Measurements from ENCODE around the gene PDXK. TPM values are rescaled to one million over a fixed set of nuclear protein-coding genes. Genes with fewer than 3 reads are reported as not detected.

The PDXK gene
- total RNA-seq, 3 donors from 2014 or later = 51.5 to 79.2 (median 65.6) TPM

- DNase-seq (ENCODE audit: low spot score in 2 of 2) = no peak
- Histone ChIP-seq H3K27me3 (no peaks in the 10 kb centered on the region), H3K4me3 (no peak overlapping the region), H3K9me3 (no peaks in the 10 kb centered on the region), H3K27ac (no peak overlapping the region), H3K4me1 (no peaks in the 10 kb centered on the region), H3K36me3 (no peaks in the 10 kb centered on the region)
- intact Hi-C loops (cut with DNase I; ENCODE audit: low total_unique reads) = no loop called here
- TF ChIP-seq POLR2AphosphoS5 (IDR thresholded peaks at IDR 0.05) = no peak
- TF ChIP-seq POLR2A (IDR thresholded peaks at IDR 0.05) = no peak
- TF ChIP-seq, protein P1, sequence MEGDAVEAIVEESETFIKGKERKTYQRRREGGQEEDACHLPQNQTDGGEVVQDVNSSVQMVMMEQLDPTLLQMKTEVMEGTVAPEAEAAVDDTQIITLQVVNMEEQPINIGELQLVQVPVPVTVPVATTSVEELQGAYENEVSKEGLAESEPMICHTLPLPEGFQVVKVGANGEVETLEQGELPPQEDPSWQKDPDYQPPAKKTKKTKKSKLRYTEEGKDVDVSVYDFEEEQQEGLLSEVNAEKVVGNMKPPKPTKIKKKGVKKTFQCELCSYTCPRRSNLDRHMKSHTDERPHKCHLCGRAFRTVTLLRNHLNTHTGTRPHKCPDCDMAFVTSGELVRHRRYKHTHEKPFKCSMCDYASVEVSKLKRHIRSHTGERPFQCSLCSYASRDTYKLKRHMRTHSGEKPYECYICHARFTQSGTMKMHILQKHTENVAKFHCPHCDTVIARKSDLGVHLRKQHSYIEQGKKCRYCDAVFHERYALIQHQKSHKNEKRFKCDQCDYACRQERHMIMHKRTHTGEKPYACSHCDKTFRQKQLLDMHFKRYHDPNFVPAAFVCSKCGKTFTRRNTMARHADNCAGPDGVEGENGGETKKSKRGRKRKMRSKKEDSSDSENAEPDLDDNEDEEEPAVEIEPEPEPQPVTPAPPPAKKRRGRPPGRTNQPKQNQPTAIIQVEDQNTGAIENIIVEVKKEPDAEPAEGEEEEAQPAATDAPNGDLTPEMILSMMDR (IDR thresholded peaks at IDR 0.05) = no peak
These were observed 18.9 kb upstream of the PDXK start for GRCh38 chr21:43699933-43700599.

DNA sequence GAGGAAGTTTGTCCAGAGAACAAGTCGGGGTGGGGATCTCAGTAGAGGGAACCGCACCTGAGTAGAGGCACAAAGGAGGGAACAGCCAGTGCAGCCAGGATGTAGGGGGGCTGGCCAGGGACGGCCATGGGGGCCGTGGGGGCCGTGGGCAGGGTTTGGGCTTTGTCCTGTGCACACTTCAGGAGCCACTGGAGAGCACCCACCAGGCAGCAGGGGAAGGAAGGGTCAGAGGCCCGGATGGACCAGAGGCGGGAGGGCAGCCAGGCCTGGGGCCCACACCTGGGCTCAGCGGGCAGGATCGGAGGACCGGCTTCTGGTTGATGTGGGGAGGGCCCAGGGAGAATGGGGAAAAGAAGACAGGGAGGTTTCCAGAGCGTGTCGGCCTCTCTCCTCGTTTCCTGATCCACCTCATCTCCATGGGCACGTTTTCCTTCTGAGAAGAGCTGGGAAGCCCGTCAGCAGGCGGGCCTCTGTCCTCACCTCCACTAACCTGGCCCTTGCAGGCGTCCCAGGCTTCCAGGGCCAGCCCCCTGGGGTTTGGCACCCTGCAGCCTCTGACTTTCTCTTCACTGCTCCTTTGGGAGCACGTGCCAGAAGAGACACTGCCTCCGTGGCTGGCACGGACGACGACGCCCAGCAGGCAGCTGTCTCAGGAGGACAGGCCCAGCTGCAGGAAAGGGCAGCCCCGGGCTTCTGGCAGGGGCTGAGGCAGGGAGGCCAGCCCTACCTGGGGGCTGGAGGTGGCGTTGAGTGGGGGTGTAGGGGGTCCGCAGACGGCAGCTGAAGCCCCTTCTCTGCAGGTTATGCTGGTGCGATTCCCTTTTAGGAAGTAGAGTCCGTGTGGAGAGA is 16.8 kb upstream of the PDXK start:
- Histone ChIP-seq H3K27ac (no peak overlapping the region), H3K36me3 (no peaks in the 10 kb centered on the region), H3K4me3 (no peak overlapping the region), H3K4me1 (no peaks in the 10 kb centered on the region), H3K9me3 (no peaks in the 10 kb centered on the region), H3K27me3 (no peaks in the 10 kb centered on the region)
- TF ChIP-seq, protein P1 (IDR thresholded peaks at IDR 0.05) = no peak
- no peak for TF ChIP-seq POLR2A (IDR thresholded peaks at IDR 0.05)
- TF ChIP-seq POLR2AphosphoS5 (IDR thresholded peaks at IDR 0.05) = no peak
- DNase-seq (ENCODE audit: low spot score in 2 of 2) = no peak
- intact Hi-C loops (cut with DNase I; ENCODE audit: low total_unique reads) = no loop called here

GRCh38 chr21:43702785-43703034 is 16.2 kb upstream of the PDXK start:
- no peak overlapping the region for H3K27ac ChIP-seq

GRCh38 chr21:43703035-43703880 is 15.7 kb upstream of the PDXK start:
- H3K4me3 ChIP-seq = no peak overlapping the region
- intact Hi-C loops (cut with DNase I; ENCODE audit: low total_unique reads) = no loop called here
- no peaks in the 10 kb centered on the region for H3K9me3 ChIP-seq
- no peaks in the 10 kb centered on the region for H3K27me3 ChIP-seq
- no peaks in the 10 kb centered on the region for H3K36me3 ChIP-seq
- H3K4me1 ChIP-seq = no peaks in the 10 kb centered on the region
- no peak overlapping the region for H3K27ac ChIP-seq
- DNase-seq (ENCODE audit: low spot score in 2 of 2) = no peak
- TF ChIP-seq POLR2A (IDR thresholded peaks at IDR 0.05) (no peak), POLR2AphosphoS5 (IDR thresholded peaks at IDR 0.05) (no peak)
- TF ChIP-seq, protein P1 (IDR thresholded peaks at IDR 0.05) = no peak

More at GRCh38 chr21:43702785-43703034, 16.2 kb upstream of the PDXK start:
- intact Hi-C loops (cut with DNase I; ENCODE audit: low total_unique reads) = no loop called here
- H3K4me1 ChIP-seq = no peaks in the 10 kb centered on the region
- no peak overlapping the region for H3K4me3 ChIP-seq
- no peaks in the 10 kb centered on the region for H3K27me3 ChIP-seq
- no peaks in the 10 kb centered on the region for H3K9me3 ChIP-seq
- no peak for DNase-seq (ENCODE audit: low spot score in 2 of 2)
- no peaks in the 10 kb centered on the region for H3K36me3 ChIP-seq
- TF ChIP-seq POLR2A (IDR thresholded peaks at IDR 0.05) = no peak
- TF ChIP-seq POLR2AphosphoS5 (IDR thresholded peaks at IDR 0.05) = no peak
- TF ChIP-seq, protein P1 (IDR thresholded peaks at IDR 0.05) = no peak

Measured in breast epithelium (tissue), 4 donors.